ENCODE results near the gene ASCL2.
"Not testable (repeated sequence)": the region's sequence is repeated elsewhere in the genome, so short reads cannot be mapped to it uniquely, and the experiment has no call there.

Gene ASCL2

GRCh38 chr11:2259466-2259830 is 10.9 kb downstream of the ASCL2 start:
- DNase-seq, result no peak

GRCh38 chr11:2258501-2259465 is 11.6 kb downstream of the ASCL2 start:
- no peak for DNase-seq

- DNase-seq, result no peak
Observed at GRCh38 chr11:2256951-2257700, 13.3 kb downstream of the ASCL2 start.

GRCh38 chr11:2256293-2256913 is 14.0 kb downstream of the ASCL2 start:
- DNase-seq, result no peak

GRCh38 chr11:2252018-2252417 is 18.4 kb downstream of the ASCL2 start:
- no peak for DNase-seq

GRCh38 chr11:2251138-2251537 is 19.2 kb downstream of the ASCL2 start:
- no peak for DNase-seq

- no peak for DNase-seq
Observed at GRCh38 chr11:2250485-2250884, 19.9 kb downstream of the ASCL2 start.

DNA sequence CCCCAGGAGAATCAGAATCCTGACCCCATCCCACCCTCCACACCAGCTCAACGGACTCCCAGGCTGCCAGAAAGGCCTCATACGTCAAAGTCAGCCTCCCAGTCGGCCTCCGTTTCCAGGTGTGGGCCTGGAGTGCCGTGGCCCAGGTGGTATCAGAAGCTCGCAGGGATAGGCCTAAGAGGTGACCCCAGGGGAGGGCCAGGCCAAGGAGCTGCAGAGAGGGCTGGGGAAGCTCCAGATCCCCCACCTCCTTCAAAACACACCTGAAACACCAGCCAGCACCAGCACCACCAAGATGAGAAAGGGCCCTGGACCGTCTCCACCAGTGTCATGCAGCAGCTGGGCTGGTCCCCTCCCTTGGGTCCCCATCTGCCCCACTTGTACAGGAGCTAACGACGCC is 20.3 kb downstream of the ASCL2 start:
- DNase-seq, result no peak

GRCh38 chr11:2249189-2249916 is 21.0 kb downstream of the ASCL2 start:
- no peak for DNase-seq

DNA sequence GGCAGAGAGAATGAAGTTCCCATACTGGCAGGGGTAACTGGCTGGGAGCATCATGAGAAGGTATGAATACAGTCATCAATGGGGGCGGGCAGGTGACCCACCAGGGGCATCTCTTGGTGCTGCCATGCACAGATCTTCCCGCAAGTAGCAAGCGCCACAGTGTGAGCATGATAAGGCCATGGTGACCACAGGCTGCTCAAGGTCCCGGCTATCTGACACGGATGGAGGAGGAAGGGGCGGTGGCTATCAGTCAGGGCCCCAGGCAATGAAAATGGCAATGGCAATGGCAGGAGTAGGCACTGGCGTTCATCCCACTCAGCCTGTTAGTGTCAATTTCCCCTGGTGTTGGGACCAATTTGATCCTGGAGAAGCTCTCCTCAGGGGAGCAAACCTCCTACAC is 21.6 kb downstream of the ASCL2 start:
- DNase-seq, result no peak

DNA sequence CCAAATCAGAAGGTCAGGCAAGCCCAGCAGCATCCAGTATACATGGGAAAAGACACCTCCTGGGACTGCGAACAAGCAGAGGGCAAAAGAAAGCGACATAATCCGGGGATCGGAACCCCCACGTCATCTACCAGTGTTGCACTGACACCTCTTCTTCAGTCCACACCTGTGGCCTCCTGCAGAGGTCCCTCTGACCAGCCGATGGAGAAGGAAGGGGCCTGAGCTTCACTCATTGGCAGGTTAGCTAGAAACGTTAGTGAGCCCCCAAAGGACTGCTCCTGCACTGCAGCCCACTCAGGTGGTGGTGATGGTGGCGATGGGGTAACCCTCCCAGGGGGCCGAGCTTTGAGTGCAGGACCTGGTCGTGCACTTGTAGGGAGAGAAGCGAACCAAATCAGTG is 22.1 kb downstream of the ASCL2 start:
- DNase-seq, result no peak

- DNase-seq, result no peak
Observed at GRCh38 chr11:2247496-2247895, 22.9 kb downstream of the ASCL2 start.

- no peak for DNase-seq
Observed at GRCh38 chr11:2240834-2241233, 29.6 kb downstream of the ASCL2 start.

DNA sequence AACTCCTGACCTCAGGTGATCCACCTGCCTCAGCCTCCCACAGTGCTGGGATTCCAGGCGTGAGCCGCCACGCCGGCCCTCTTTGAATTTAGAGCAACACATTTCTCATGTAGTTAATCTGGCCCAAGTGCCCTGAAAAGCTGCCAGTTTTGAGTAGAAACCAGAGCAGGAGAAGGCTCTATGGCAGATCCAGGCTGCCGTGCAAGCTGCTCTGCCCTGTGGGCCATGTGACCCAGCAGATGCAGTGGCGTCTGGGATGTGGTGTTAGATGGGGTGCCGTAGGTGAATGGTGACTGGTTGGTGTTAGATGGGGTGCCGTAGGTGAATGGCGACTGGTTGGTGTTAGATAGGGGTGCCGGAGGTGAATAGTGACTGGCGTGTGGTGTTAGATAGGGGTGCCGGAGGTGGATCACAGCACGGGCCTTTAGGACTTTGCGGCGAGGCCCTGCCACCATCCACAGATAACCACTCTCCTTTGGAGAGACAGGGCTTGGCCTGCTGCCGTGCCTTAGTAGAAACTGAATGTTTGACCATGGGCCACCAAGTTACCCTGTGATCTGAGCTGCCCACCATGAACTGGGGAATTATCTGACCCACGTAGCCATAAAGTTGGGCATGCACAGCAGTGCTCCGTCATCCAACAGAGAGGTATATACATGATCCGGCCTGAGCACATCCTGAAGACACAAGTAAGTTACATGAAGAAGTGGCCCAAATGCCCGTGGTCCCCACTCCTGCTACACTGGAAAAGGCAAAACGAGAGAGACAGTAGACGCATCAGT is 32.7 kb downstream of the ASCL2 start:
- DNase-seq, result no peak

- not testable (repeated sequence) for DNase-seq
Observed at GRCh38 chr11:2236381-2237134, 33.8 kb downstream of the ASCL2 start.

GRCh38 chr11:2235588-2236326 is 34.6 kb downstream of the ASCL2 start:
- no peak for DNase-seq

- DNase-seq, result no peak
Observed at GRCh38 chr11:2234963-2235362, 35.4 kb downstream of the ASCL2 start.

DNA sequence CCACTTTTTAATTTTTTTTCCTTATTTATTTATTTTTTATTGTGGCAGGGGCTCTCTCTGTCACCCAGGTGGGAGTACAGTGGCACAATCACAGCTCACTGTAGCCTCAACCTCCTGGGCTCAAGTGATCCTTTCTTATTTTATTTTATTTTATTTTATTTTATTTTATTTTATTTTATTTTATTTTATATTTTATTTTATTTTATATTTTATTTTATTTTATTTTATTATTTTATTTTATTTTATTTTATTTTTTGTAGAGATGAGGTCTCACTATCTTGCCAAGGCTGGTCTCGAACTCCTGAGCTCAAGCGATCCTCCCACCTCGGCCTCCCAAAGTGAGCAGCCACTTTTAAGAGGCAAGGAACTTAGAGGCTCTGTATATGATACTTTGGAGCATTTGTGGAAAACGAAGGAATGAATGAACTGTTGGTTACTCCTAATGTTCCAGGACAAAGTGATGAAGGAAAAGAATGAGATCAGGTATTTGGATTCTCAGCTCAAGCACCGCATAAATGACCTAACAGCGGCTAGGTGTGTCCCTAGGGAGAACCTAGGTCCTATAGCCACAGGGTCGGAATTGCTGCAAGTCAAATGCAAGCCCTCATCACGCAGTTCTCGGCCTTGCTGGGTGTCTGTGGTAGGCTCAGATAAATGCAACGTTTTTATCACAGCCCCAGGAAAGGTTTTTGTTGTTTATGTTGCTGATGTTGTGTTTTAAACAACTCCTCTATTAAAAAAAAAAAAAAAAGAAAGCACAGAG is 36.5 kb downstream of the ASCL2 start:
- DNase-seq, result no peak

GRCh38 chr11:2229713-2230297 is 40.6 kb downstream of the ASCL2 start:
- no peak for DNase-seq

All from fibroblast of upper back skin (primary cell).